Right renal pelvis (tissue), 4 donors: ENCODE data around the gene NECTIN1. TPM values are rescaled to one million over a fixed set of nuclear protein-coding genes. Genes with fewer than 3 reads are reported as not detected.

Experiments used
- DNase-seq, 4 donors: peaks; one replicate each; pipeline ENCODE4 v3.0.0-alpha.2; 2013; ENCODE audit warnings: low read depth in 4 of 4, low spot score in 3 of 4, missing footprints in 1 of 4
- polyA plus RNA-seq, 4 donors: library from polyadenylated mRNA; unstranded; fragments of 120-200 nt; gene quantifications; one replicate each; pipeline ENCODE4 v1.2.1, GENCODE V29; 2013; ENCODE audit not compliant: insufficient read length in 4 of 4

NECTIN1 gene
- polyA plus RNA-seq, 4 donors: 38.6 to 45.6 (median 41.7) TPM

GRCh38 chr11:119645018-119645417 lies 84.0 kb downstream of the NECTIN1 start:
- no peak for DNase-seq

DNA sequence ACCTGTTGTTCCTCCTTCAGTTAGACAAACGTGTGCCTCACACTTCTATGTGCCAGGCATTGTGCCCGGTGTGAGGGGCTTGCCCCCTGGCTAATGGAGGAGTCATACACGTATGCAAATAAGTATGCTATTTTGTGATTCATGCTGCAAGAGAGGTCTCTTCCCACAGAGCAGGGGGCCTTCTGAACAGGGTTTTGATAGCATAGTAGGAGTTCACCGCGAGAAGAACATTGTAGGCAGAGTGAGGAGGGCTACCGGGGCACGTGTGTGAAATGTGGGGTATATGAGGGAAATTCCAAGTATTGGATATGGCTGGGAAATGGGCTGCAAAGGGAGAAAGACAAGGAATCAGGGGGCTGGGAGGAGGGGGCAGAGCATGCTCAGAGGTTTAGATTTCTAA lies 84.5 kb downstream of the NECTIN1 start:
- no peak for DNase-seq

DNA sequence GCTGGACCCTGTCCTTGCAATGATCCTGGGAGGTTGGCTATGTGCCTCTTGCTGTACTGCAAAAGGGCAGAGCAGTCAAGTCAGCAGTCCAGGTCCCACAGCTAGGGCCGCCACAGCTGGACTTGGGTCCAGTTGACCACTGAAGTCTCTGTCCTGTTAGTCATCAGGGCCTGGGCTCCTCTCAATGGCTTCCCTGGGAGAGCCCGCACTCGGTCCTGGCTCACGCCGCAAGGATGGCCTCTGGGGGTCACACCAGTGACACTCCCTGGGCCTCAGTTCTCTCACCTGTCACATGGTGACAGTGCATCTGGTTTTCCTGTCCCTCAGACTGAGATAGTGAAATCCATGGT lies 85.1 kb downstream of the NECTIN1 start:
- DNase-seq: no peak

DNA sequence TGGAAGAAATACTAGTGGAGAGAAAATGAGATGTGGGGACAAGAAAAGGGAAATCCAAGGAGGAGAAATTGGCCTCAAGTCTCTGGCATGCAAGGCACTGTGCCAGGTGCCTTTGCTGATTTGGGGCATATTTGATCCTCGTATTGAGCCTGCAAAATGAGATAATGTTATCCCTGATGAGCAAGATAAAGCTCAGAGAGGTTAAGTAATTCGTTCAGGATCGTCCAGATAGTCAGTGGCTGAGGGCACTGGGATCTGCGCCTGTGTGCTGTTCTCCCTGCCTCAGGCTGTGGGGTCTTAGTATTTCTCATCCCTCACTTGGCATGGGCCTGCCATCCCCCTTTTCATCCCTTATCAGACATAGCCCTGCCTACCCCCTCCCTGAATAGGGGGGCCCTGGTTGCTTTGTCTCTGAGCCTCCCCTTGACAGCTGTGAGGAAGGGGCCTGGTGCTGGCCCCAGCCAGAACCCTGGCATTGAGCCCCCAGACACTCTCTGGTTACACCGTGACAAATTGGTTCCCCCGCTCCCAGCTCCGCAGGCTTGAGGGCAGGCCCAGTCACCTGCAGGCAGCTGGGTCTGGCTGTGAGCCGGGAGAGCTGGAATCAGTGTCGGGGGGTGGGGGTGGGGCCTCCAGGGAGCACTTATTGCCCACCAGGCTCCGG lies 85.7 kb downstream of the NECTIN1 start:
- DNase-seq: no peak

DNA sequence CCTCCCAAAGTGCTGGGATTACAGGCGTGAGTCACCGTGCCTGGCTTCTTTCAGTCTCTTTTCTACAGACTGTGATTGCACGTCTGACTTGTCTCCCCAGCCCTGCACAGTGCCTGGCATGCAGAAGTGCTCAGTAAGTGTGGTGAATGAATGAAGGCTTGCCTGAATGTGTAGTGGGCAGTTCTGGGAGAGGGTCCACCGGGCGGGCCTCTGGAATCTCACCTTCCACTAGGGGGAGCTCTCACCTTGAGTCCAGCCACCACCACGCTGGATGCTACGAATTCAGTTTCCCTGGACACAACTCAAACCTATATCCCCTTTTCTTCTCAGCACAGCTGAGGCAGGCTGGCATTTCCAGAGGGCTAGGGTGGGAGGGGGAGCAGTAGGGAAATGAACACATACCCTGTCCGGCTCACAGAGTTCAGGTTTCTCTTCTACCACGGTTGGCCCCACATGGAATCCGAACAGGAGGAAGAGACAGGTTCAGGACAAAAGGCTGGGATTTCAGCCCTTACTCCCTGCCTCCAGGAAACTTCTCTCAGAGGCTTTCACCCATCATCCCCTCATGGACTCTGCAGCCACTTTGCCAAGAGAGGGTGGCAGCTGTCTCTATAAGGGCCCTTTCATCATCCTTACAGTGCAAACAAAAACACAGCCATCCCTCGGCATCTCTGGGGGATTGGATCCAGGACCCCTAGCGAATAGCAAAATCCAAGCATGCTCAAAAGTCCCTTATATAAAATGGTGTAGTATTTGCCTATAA lies 86.8 kb downstream of the NECTIN1 start:
- no peak for DNase-seq

- no peak for DNase-seq
Observed at GRCh38 chr11:119640541-119640940, 88.5 kb downstream of the NECTIN1 start.

DNA sequence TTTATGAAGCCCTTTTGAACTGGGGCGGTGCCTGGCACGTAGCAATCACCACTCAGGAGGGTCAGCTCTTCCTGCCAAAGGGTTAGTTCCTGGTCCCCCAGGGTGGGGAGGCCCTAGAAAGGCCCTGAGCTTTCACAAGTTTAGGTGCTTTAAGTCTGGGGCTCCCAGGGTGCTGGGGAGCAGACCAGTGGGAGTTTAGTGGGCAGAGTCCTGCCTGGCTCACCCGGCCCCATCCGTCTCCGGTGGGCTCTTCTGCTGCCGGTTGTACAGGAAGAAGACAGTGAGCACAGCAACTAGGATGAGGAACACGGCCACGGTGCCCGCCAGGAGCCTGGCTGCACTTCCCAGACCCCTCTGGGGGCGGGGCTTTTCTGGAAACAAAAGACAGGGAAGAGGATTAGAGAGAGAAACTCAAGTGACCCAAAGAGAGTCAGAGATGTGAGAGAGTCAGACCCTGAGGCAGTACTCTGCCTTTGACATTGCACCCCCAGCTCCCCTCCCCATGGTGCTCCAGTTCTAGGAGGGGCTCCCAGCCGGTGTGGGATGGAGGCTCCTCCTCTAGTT lies 89.3 kb downstream of the NECTIN1 start:
- no peak for DNase-seq

GRCh38 chr11:119638851-119639250 lies 90.1 kb downstream of the NECTIN1 start:
- no peak for DNase-seq

GRCh38 chr11:119637481-119637880 lies 91.5 kb downstream of the NECTIN1 start:
- DNase-seq: no peak

- no peak for DNase-seq
Observed at GRCh38 chr11:119635776-119636175, 93.2 kb downstream of the NECTIN1 start.

DNA sequence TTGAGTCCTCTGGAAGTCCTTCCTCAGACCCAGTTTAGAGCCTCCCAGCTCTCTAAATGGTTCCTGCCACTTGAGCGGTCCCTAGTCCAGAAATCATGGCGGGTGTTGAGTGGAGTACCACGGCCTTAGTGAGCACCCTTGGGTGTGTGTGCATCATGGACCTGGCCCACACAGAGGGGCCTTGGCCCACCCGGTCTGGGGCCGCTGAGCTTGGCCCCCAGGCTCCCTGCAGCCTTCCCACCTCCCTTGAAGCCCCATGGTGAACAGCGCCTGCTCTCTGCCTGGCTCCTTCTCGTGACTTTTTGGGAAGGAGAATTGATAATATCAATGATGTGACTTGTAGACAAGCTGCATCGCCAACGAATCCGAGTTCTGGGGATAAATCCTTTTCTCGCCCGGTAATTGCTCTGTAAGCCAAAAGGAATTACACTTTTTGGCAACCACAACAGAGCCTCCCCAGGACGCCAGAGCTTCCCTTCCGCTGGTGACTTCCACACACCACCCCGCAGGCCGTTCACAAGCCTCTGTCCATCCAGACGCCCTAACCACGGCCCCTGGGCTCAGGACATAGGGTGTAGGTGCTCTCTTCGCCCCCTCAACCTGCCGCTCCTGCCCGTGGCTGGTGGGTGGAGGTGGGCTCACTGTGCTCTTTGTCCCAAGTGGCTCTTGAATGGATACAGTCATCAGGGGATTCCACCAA lies 93.8 kb downstream of the NECTIN1 start:
- DNase-seq: no peak

DNA sequence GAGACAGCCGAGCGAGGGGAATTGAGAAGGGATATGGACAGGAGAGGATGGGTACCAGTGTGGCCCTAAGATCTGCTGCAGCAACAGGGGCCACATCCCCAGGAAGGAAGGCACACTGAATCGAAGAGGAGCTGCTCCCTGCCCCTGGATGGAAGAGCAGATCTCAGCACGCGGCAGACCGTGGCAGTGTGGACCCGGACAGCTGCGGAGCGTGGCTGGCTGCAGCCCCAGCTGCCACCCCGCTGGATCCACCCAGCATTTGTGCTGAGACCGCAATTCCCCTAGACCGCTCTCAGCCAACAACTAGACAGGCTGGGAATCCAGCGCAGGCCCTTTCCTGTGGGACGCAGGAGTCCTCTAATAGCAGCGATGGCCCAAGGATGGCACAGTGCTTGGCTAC lies 94.7 kb downstream of the NECTIN1 start:
- no peak for DNase-seq

DNA sequence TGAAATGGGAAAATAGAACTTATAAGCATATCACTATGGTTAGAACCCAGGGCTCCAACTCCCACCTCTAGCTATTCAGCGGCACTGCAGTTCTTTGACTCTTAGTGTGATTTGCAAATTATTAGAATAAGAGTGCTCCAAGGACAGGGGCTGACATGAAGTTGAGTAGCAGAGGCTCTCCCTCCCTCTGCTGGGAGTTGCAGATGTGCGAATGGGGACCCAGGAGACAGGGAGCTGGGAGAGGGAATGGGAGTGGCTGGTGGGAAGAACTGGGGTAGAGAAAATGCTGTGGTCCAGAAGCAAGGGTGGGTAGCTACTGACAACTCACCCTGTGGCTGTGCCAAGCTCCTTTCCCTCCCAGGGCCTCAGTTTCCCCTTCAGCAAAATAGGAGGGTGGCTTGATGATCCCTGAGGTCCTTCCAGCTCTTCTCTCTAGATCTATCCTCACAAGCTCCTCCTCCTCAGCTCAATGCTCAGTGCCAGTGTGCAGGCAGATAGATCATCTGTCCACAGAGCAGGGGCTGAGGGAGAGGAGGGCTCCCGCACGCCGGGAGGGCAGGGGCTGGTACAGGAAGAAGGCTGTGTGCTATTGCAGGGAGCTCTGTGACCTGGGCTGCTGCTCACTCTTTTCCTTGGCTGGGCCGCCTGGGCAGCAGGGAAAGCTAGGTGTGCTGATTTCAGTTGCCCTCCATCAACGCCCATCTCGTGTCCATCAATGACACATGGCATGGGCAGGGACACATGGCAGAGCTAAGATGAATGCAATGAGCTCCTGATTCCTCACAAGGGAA lies 99.0 kb downstream of the NECTIN1 start:
- no peak for DNase-seq

DNA sequence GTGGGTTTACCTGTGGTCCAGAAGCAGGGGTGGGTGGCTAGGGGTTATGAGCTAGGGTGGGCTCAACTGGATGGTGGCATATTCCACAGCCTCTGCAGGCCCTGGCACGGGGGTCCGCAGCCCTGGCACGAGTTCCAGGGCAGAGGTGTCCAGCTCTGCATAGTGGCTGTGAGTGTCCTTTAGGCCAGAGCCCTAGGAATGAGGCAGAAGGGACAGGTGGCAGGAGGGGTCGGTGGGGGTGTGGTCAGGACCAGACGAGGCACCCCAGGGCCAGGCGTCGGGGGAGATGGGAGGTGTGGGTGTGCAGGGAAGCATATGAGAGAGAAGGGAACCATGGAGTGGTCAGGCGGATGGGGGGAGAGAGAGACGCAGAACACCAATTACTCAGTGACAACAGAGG lies 99.9 kb downstream of the NECTIN1 start:
- DNase-seq: no peak

DNA sequence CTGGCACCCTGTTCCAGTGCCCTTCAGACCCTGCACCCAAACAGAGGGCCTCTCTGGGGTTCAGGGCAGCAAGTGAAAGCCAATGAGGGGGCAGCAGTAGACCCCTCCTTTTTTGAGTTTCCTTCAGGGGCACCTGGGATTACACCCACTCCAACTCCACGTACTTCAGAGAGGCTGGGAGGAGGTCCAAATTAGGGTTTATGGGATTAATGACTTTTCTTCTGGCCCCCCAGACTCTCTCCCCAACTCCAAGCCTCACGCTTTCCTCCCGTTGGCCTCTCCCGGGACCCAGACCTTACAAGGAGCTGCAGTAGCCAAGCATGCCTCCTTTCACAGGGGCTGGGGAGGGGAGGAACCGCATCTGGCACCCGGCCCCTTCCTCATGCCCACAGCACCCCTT lies 101.7 kb downstream of the NECTIN1 start:
- DNase-seq: no peak

DNA sequence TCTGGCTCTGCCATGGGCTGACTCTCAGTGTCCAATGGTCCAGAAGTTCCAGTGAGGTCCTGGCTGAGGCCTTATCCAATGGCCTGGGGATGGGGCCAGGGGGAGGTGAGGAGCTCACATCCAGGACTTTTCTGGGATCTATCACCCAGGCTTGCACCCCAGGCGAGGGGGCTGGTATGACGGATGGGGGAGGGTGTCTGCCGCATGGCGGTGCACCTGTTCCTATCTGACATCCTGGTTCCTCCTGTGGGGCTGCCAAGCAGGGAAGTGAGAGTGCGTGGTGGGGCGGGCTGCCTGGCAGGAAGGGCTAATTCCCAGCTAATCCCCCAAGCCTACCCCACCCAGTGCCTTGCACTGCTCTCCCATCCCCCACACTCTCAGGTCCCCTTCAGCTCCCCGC lies 102.1 kb downstream of the NECTIN1 start:
- no peak for DNase-seq

DNA sequence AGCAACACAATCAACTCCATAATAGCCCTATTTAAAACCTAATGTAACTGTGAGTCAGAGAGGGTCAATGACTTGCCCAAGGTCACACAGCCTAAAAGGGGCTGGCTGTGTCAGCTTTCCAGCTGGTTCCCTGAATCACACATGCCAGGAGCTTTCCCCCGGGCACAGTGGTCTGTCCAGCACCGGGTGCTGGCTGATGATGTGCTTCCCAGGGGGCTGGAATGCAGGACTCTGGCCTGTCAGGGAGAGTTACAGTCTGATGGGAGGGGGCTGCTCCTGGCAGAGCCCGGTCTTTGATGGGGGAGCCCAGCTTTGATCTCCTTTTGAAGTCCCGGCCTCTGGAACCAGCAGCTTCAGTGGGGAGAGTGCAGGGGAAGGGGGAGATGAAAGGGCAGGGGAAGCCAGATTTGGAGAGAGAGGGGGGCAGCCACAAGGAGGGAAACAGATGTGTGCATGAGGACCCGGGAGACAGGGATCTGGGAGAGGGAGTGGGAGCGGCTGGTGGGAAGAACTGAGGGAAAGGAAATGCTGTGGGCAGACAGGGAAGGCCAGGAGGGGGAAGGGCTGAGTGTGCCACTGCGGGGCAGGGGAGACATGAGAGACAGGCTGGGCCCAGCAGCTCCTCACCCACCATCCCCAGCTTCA lies 102.7 kb downstream of the NECTIN1 start:
- DNase-seq: no peak

DNA sequence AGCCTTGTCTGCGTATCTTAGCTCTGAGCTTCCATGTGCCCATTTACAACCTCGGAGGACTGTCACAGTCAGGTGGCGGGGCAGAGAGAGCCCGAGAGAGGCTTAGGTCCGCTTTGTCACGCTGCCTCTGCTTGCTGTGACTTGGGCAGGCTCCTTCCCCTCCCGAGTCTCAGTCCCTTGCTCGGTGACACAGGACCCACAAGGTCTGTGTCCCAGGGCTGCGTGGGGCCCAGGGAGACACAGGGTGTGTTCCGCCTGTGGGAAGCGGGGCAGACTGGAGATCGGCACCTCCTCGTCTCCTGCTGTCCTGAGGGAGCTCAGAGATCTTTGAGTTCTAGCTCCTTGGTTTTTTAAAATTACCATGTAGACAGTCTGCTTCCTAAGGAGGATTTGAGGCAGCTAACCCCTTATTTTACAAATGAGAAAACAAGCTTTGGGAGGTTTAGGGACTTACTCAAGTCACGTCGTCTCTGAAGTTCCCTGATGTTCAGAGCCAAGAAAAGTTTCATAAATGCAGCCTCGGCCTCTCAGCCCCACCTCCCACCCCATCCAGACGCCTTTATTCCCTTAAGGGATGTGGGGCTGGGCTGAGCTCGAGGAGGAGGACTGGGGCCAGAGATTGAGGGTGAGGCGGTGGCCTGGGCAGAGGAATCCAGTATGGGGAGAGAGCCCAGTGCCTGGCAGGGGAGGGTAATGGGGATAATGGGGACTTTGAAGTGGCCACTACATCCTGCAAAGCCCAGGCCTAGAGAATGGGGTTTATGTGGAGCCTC lies 103.6 kb downstream of the NECTIN1 start:
- no peak for DNase-seq

DNA sequence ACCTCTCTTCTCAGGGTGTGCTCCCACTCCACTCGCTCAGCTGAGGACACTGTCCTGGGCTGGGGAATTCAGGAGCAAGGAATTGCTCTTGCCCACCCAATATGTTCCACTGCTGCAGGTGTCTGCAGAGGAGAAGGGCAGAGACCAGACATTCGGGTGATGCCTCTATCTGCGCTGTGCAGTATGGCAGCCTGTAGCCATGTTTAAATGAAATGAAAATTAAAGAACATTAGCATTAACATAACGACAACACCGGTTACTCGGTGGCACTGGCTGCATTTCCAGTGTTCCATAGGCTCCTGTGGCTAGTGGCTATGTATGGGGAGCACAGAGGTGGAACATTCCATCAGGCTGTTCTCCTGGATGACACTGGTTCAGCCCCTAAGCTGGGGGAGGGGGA lies 104.4 kb downstream of the NECTIN1 start:
- no peak for DNase-seq
